Hepatocyte (in vitro differentiated cells): ENCODE measurements around the gene TRNT1. TPM values are rescaled to one million over a fixed set of nuclear protein-coding genes. Genes with fewer than 3 reads are reported as not detected.

Experiments used
- DNase-seq: peaks from one replicate; pipeline ENCODE4 v3.0.0-alpha.2; 2016; ENCODE audit warnings: low spot score
- H2AFZ ChIP-seq: fragments of 200-600 bp; sonication (generic); 2 replicates; pipeline ENCODE4 v1.6.0; 2016; ENCODE audit warnings: antibody characterized with exemption, mild to moderate bottlenecking
- H3K27ac ChIP-seq: fragments of 200-600 bp; sonication (generic); 2 replicates; pipeline ENCODE4 v1.5.1; 2016; ENCODE audit warnings: mild to moderate bottlenecking
- H3K27me3 ChIP-seq: fragments of 200-600 bp; sonication (generic); 2 replicates; pipeline ENCODE4 v1.6.1; 2016
- H3K36me3 ChIP-seq: fragments of 200-600 bp; sonication (generic); replicated peaks from 2 replicates; pipeline ENCODE4 v1.5.1; 2016; ENCODE audit warnings: low read depth; ENCODE audit not compliant: insufficient read depth
- H3K4me1 ChIP-seq: fragments of 200-600 bp; sonication (generic); 2 replicates; pipeline ENCODE4 v1.5.1; 2016; ENCODE audit warnings: mild to moderate bottlenecking, moderate library complexity; ENCODE audit not compliant: insufficient read depth
- H3K4me2 ChIP-seq: fragments of 200-600 bp; sonication (generic); 2 replicates; pipeline ENCODE4 v1.6.0; 2016
- H3K4me3 ChIP-seq: fragments of 200-600 bp; sonication (generic); 2 replicates; pipeline ENCODE4 v1.5.1; 2016; ENCODE audit warnings: mild to moderate bottlenecking
- H3K79me2 ChIP-seq: fragments of 200-600 bp; sonication (generic); 2 replicates; pipeline ENCODE4 v1.6.0; 2017; ENCODE audit warnings: mild to moderate bottlenecking
- H3K9me2 ChIP-seq: fragments of 200-600 bp; sonication (generic); replicated peaks from 2 replicates; pipeline ENCODE4 v1.6.0; 2017; ENCODE audit warnings: mild to moderate bottlenecking; ENCODE audit not compliant: insufficient read depth
- H3K9me3 ChIP-seq: fragments of 200-600 bp; sonication (generic); 2 replicates; pipeline ENCODE4 v1.5.1; 2016; ENCODE audit warnings: low read depth, mild to moderate bottlenecking
- H4K20me1 ChIP-seq: fragments of 200-600 bp; sonication (generic); 2 replicates; pipeline ENCODE4 v1.6.0; 2016; ENCODE audit warnings: mild to moderate bottlenecking; ENCODE audit not compliant: insufficient read depth, poor library complexity, severe bottlenecking
- CTCF ChIP-seq: fragments of 200-600 bp; sonication (generic); IDR thresholded peaks from 2 replicates; pipeline ENCODE4 v1.5.1; 2016; ENCODE audit warnings: antibody characterized with exemption, mild to moderate bottlenecking; ENCODE audit not compliant: poor library complexity
- EZH2 ChIP-seq: fragments of 200-600 bp; sonication (generic); IDR thresholded peaks from 2 replicates; pipeline ENCODE4 v1.6.1; 2016; ENCODE audit warnings: antibody characterized with exemption, mild to moderate bottlenecking, borderline replicate concordance
- EZH2phosphoT487 ChIP-seq: fragments of 200-600 bp; sonication (generic); IDR thresholded peaks from one replicate; pipeline ENCODE4 v1.6.1; 2018; ENCODE audit warnings: antibody characterized with exemption, mild to moderate bottlenecking, low read depth, moderate library complexity; ENCODE audit not compliant: unreplicated experiment, severe bottlenecking
- WGBS: methylation state at CpG from one replicate; pipeline ENCODE4 v1.1.6; 2016; ENCODE audit warnings: low lambda C conversion rate; ENCODE audit errors: missing lambda C conversion rate; 5-methylcytosine and 5-hydroxymethylcytosine counted together
- polyA plus RNA-seq: library from polyadenylated mRNA; unstranded; fragments of >200 nt; fragmentation: Nextera tagmentation; extraction: Ambion mirVana; gene quantifications from 2 replicates; pipeline ENCODE4 v1.2.1, GENCODE V29; 2016
- total RNA-seq: library from RNA; depleted of rRNA; stranded (reverse); fragments of >200 nt; gene quantifications from 2 replicates; pipeline ENCODE4 v1.2.3, GENCODE V29; 2014

TRNT1 gene
- total and polyA plus RNA-seq, 2 experiments from 2014 or later: 26.0 to 27.5 TPM

- Histone ChIP-seq H3K27ac (no peak overlapping the region), H3K4me1 (no peaks in the 10 kb centered on the region), H3K9me2 (no peaks in the 10 kb centered on the region), H3K4me2 (no peak overlapping the region), H3K79me2 (no peaks in the 10 kb centered on the region), H3K27me3 (no peaks in the 10 kb centered on the region), H3K9me3 (no peaks in the 10 kb centered on the region), H3K4me3 (no peak overlapping the region), H3K36me3 (no peaks in the 10 kb centered on the region), H2AFZ (no peak overlapping the region), H4K20me1 (no peaks in the 10 kb centered on the region)
- 84% methylated on average over 4 of the region's 4 CpGs for WGBS
- DNase-seq: no peak
- TF ChIP-seq EZH2 (no peak), EZH2phosphoT487 (no peak), CTCF (no peak)
Measured at GRCh38 chr3:3089017-3089416, 37.7 kb upstream of the TRNT1 start.

- Histone ChIP-seq H3K36me3 (no peaks in the 10 kb centered on the region), H3K4me1 (no peaks in the 10 kb centered on the region), H2AFZ (no peak overlapping the region), H4K20me1 (no peaks in the 10 kb centered on the region), H3K27me3 (peaks cover 7% of the 10 kb centered on the region), H3K27ac (no peak overlapping the region), H3K4me2 (no peak overlapping the region), H3K4me3 (no peak overlapping the region), H3K79me2 (no peaks in the 10 kb centered on the region), H3K9me2 (no peaks in the 10 kb centered on the region), H3K9me3 (no peaks in the 10 kb centered on the region)
- 69% methylated on average over 4 of the region's 4 CpGs for WGBS
- DNase-seq: no peak
- TF ChIP-seq CTCF: no peak
- TF ChIP-seq EZH2phosphoT487: no peak
- no peak for TF ChIP-seq EZH2
Measured at GRCh38 chr3:3097958-3098357, 28.8 kb upstream of the TRNT1 start.

- no peaks in the 10 kb centered on the region for H4K20me1 ChIP-seq
- H3K79me2 ChIP-seq: no peaks in the 10 kb centered on the region
- DNase-seq: no peak
- no peak overlapping the region for H3K27ac ChIP-seq
- no peaks in the 10 kb centered on the region for H3K9me3 ChIP-seq
- no peak overlapping the region for H2AFZ ChIP-seq
- H3K9me2 ChIP-seq: no peaks in the 10 kb centered on the region
- no peaks in the 10 kb centered on the region for H3K36me3 ChIP-seq
- H3K27me3 ChIP-seq: peaks cover 3% of the 10 kb centered on the region
- no peak for TF ChIP-seq EZH2phosphoT487
- no peak for TF ChIP-seq EZH2
- TF ChIP-seq CTCF: no peak
- 91% methylated on average over 6 of the region's 6 CpGs for WGBS
- no peaks in the 10 kb centered on the region for H3K4me1 ChIP-seq
- no peak overlapping the region for H3K4me2 ChIP-seq
- H3K4me3 ChIP-seq: no peak overlapping the region
Measured at GRCh38 chr3:3101660-3102458, 24.9 kb upstream of the TRNT1 start.
